ENCODE data around the gene GIMAP5. TPM values are rescaled to one million over a fixed set of nuclear protein-coding genes. Genes with fewer than 3 reads are reported as not detected.

The GIMAP5 gene
- total and polyA plus RNA-seq, 9 of the 15 experiments (the other 6 are each of a cell fraction or from before 2014, with no cell fraction given), result 0.35 TPM; not detected in 8

DNA sequence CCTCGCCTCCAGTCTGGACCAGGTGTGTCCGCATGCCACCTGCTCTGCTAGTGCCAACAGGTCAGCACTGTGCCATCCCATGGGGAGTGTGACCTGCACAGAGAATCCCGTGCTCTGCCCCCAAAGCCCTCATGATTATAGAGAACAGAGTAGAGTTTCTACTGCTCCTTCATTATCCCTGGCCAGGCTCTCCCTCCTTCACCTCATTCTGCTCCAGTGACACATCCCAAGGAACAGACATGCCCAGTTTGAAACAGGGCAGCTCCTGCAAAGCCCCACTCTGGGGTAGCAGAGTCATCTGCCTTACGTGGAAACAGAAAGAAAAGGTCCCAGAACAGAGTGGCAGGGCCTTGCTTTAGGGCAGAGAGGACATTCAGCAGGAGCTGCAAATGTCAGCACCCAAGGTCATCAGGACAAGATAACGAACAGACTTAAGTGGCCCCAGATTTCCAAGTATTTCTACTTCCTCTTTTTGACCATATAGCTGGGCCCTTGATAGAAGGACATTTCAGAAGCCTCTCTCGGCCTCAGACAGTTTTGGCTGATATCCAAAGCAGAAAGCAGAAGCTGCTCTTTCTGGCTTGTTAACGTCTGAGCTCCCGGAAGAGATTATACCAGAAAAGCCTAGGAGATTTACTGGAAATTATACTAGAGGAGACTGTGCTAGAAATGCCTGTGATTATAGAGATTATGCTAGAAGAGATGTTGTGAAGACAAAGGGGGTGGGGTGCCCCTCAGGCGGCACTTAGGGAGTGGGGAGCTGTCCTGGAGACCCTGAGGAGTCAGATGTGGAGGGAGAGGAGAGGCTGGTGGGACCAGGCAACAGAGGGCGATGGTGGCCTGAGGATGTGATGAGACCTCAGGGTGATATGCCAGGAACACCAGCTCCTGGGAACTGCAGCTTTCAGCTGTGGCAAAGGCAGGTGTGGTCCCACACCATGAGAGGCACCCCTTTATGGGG, 50.4 kb downstream of the GIMAP5 start (continued):
- TF ChIP-seq STAG1 (CRISPR knock-in tag; IDR thresholded peaks at IDR 0.05; ENCODE audit: borderline replicate concordance) (no peak), ZNF518B (CRISPR knock-in tag; IDR thresholded peaks at IDR 0.05) (no peak), ZNF146 (CRISPR knock-in tag; IDR thresholded peaks at IDR 0.05; ENCODE audit: unreplicated experiment) (no peak), ZNF24 (IDR thresholded peaks at IDR 0.05) (no peak; the same call in 1 of the 2 replicates), POLR2G (IDR thresholded peaks at IDR 0.05; ENCODE audit: low read depth, low read length) (no peak), SLC30A9 (CRISPR knock-in tag; IDR thresholded peaks at IDR 0.05) (no peak), ZNF551 (CRISPR knock-in tag; IDR thresholded peaks at IDR 0.05) (no peak), RBM39 (optimal IDR thresholded peaks at IDR 0.05; ENCODE audit: low read depth, low read length) (no peak), HIVEP1 (CRISPR knock-in tag; IDR thresholded peaks at IDR 0.05) (no peak), GABPA (tag; conservative IDR thresholded peaks at IDR 0.05; ENCODE audit: low read depth) (peak; percentile 73), TAF15 (IDR thresholded peaks at IDR 0.05; ENCODE audit: low read depth, low read length) (no peak), HDAC2 (IDR thresholded peaks at IDR 0.05) (peak; percentile 99), ZNF134 (CRISPR knock-in tag; conservative IDR thresholded peaks at IDR 0.05) (peak; percentile 67; the same call in 1 of the 2 replicates), MBD2 (IDR thresholded peaks at IDR 0.05; ENCODE audit: borderline replicate concordance, low read depth) (no peak; the same call in 1 of the 2 replicates), ZNF408 (CRISPR knock-in tag; IDR thresholded peaks at IDR 0.05; ENCODE audit: low read depth) (no peak), XRCC3 (IDR thresholded peaks at IDR 0.05) (no peak), FOXK1 (CRISPR knock-in tag; IDR thresholded peaks at IDR 0.05; ENCODE audit: borderline replicate concordance) (no peak), ZNF778 (CRISPR knock-in tag; IDR thresholded peaks at IDR 0.05) (no peak)
- TF ChIP-seq, protein P1, sequence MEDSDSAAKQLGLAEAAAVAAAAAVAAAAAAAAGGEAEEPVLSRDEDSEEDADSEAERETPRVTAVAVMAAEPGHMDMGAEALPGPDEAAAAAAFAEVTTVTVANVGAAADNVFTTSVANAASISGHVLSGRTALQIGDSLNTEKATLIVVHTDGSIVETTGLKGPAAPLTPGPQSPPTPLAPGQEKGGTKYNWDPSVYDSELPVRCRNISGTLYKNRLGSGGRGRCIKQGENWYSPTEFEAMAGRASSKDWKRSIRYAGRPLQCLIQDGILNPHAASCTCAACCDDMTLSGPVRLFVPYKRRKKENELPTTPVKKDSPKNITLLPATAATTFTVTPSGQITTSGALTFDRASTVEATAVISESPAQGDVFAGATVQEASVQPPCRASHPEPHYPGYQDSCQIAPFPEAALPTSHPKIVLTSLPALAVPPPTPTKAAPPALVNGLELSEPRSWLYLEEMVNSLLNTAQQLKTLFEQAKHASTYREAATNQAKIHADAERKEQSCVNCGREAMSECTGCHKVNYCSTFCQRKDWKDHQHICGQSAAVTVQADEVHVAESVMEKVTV (CRISPR knock-in tag; IDR thresholded peaks at IDR 0.05), result no peak
- TF ChIP-seq, protein P2, sequence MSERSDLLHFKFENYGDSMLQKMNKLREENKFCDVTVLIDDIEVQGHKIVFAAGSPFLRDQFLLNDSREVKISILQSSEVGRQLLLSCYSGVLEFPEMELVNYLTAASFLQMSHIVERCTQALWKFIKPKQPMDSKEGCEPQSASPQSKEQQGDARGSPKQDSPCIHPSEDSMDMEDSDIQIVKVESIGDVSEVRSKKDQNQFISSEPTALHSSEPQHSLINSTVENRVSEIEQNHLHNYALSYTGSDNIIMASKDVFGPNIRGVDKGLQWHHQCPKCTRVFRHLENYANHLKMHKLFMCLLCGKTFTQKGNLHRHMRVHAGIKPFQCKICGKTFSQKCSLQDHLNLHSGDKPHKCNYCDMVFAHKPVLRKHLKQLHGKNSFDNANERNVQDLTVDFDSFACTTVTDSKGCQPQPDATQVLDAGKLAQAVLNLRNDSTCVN (CRISPR knock-in tag; IDR thresholded peaks at IDR 0.05), result 0 out of 2 replicates have a peak, but pooled peaks have one; percentile 51
- TF ChIP-seq, protein P3, sequence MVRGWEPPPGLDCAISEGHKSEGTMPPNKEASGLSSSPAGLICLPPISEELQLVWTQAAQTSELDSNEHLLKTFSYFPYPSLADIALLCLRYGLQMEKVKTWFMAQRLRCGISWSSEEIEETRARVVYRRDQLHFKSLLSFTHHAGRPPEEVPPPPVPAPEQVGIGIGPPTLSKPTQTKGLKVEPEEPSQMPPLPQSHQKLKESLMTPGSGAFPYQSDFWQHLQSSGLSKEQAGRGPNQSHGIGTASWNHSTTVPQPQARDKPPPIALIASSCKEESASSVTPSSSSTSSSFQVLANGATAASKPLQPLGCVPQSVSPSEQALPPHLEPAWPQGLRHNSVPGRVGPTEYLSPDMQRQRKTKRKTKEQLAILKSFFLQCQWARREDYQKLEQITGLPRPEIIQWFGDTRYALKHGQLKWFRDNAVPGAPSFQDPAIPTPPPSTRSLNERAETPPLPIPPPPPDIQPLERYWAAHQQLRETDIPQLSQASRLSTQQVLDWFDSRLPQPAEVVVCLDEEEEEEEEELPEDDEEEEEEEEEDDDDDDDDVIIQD (CRISPR knock-in tag; IDR thresholded peaks at IDR 0.05), result no peak

Data from K562 (cell line).